A673 (cell line): Measurements from ENCODE around the gene RNU2-63P.

ENCODE experiments used
- CTCF ChIP-seq: fragments of 300-800, 200-600 bp; sonication (generic); conservative IDR thresholded peaks from 2 replicates; pipeline ENCODE4 v1.5.1; 2017; ENCODE audit warnings: low read depth, mild to moderate bottlenecking, antibody characterized with exemption, low read length, moderate library complexity, mixed read lengths
- EZH2 ChIP-seq: fragments of 200-600 bp; sonication (generic); IDR thresholded peaks from 2 replicates; pipeline ENCODE4 v1.6.1; 2017; ENCODE audit warnings: borderline replicate concordance, low read depth, mild to moderate bottlenecking, mixed read lengths, antibody characterized with exemption, low read length; ENCODE audit not compliant: poor library complexity, severe bottlenecking

- no peak for TF ChIP-seq CTCF
- no peak for TF ChIP-seq EZH2
Observed at GRCh38 chr2:88036182-88036581, 19.8 kb upstream of the RNU2-63P start.
